Hippocampal formation (tissue), 2 donors: ENCODE measurements around the gene MITF.
A peak's percentile ranks its signal among the peaks of the same experiment; 100 is the strongest.
"Not testable (repeated sequence)": the region's sequence is repeated elsewhere in the genome, so short reads cannot be mapped to it uniquely, and the experiment has no call there.

ENCODE experiments used
- DNase-seq, 2 donors: peaks; one replicate each; lab custom pipeline; 2025; lab: John Stamatoyannopoulos, UW

MITF gene

DNA sequence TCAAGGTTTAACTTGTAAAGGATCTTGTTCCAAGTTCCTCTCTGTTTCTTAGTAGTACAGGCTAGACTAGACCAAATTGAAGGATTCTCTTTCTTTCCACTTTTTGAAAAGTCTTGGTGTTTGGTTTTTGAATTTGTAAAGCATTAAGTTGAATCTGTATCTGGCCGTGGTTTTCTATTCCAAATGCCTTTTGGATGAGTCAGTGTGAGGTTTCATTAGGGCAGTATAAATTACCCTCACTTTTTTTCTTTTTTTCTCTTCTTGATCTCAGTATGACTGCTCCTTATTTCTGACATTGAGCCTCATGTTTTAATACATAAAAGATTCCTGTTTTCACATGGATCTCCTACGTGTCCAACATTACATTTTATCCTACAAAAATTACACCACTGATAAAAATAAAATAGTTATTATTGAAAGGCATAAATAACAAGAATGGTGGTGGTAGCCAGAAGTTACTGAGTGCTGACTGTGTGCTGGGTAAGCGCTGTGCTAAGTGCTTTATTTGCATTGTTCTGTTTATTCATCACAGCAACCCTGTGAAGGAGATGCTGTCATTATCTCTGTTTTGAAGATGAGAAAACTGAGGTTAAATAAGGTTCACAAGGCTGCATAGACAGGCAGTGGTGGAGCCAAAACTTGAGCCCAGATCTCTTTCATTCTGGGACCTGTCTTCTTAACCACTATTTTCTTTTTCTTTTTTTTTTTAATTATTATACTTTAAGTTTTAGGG is 48.3 kb downstream of the MITF start:
- DNase-seq: no peak

DNA sequence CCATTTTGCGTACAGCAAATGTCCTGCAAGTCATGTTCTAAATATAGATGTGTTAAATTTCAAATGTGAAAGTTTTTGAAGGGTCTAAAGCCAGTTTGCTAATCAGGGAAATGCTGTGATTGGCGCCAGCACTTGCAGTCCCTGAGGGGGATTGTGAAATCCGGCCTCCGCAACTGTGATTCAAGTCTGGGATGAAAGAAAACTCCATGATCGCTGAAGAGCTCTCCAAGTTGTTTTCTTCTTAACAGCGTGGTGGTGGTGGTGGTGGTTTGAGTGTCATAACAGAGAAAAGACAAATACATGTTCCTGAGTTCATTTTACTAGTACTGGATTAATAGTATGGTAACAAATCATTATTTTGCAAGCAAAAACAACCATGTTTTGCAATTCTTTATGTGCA is 51.8 kb downstream of the MITF start:
- no peak for DNase-seq

DNA sequence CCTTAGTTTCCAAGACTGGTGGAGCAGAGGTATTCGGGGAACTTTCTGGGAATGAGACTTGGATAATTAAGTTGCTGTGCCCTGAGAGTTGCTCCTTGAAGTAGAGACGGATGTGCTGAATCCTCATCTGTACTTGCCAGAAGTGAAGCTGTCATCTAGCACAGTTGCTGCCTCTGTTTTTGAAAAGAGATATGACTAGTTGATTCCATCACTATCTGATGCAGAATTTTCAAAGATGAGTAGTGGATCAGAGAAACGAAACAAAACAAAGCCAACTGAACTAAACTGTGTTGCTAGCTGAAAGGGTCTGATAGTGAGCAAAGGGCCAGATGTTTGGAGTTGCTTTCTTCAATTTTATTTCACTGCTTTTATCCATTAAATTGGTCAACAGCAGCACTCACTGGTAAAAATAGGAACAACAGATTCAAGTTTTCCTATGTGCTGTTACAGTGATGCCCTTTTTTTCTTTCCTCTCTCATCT is 52.7 kb downstream of the MITF start:
- peak in 1 of 2 donors; percentile 49 for DNase-seq

DNA sequence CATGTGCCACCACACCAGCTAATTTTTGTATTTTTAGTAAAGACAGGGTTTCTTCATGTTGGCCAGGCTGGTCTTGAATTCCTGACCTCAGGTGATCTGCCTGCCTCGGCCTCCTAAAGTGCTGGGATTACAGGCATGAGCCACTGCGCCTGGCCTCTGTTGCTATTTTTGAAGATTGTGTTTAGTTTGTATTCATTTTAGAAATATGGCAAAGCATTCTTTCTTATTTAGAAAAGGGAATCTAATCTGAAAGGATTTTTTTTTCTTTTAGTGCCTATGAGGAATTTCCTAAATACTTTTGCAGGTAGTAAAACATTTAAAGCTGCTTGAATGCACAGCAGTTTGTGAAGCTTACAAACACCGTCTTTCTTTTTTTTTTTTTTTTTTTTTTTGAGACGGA is 56.9 kb downstream of the MITF start:
- not testable (repeated sequence) for DNase-seq

DNA sequence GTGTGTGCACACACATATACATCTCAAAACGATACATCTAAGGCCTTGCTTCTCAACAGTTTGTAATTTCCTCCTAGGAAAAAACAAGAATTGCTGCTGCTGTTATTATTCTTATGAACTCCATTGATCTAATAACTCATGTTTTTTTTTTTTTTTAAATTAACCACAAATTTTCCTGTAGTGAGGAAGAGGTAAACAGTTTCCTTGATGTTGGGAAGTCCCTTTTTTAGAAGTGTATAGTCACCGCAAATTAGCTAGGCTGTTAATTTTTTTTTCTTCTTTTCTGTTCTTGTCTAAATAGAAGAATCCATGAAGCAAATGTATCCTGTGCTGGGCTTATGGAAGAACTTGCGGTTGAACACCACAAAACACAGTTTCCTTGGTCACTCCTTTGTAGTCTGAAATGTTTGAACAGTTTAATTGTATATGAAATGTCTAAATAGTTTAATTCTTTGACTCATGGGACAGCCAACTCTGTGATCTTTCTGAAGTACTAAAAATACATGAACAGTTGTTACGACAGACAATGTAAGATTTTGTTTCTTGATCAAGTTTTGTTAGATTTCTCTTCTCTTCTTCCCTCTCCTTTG is 64.5 kb downstream of the MITF start:
- no peak for DNase-seq

DNA sequence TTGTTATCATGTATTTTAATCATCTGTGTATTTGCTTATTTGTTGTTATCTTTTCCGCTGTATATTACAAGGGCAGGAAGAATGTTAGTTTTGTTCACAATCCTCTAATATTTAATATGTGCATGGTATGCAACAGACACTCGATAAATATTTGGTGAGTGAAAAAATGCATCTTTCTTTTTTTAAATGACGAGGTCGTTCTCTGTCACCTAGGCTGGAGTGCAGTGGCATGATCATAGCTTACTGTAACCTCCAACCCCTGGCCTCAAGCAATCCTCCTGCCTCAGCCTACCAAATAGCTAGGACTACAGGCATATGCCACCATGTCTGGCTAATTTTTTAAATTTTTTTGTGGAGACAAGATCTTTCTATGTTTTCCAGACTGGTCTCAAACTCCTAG is 66.2 kb downstream of the MITF start:
- DNase-seq: no peak

DNA sequence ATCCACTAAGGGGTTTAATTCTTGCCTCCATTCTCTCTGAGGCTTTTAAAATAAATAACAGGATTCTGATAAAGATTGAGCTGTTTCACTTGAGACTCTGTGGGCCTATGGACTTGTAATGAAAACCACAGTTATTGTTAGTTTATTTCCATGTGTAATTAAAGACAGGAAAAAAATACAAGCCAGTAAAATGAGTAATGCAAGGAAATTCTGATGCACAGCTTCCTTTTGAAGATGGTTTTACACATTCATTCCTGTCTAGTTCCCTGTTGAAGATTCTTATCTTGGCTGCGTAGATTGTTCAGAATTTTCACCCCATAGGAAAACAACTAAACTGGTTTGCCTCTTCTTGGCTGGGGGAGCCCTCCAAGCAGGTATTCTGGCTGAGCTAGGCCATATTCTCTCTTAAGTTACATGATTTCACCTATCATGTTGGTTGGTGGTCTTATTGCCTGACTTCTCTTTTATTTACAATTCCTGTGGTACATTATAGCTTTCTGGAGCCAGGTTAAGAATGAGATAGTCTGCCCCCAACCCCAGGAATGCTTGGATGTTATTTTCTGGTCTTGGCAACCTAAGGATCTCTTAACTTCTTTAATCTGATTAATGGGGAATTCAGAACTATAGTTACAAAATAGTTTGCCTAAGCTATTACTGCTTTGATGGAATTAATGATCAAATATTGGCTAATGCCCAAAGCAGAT is 67.6 kb downstream of the MITF start:
- no peak for DNase-seq

DNA sequence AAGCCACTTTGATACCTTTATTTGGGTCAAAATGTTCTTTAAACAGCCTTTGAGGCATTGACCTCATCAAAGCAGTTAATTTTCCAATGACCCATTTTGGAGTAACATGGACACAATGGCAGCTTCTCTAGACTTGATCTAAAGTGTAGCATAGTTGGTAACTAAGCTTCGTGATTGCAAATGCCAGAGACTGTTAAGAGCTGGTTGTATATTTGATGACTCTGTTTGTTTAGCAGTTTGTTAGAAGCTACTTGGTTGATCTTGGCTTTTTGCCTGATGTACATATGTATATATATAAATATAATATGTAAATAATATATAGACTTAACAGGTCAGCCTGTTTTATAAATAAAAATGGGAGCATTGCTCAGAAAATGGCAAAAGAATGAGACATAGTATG is 68.4 kb downstream of the MITF start:
- no peak for DNase-seq

DNA sequence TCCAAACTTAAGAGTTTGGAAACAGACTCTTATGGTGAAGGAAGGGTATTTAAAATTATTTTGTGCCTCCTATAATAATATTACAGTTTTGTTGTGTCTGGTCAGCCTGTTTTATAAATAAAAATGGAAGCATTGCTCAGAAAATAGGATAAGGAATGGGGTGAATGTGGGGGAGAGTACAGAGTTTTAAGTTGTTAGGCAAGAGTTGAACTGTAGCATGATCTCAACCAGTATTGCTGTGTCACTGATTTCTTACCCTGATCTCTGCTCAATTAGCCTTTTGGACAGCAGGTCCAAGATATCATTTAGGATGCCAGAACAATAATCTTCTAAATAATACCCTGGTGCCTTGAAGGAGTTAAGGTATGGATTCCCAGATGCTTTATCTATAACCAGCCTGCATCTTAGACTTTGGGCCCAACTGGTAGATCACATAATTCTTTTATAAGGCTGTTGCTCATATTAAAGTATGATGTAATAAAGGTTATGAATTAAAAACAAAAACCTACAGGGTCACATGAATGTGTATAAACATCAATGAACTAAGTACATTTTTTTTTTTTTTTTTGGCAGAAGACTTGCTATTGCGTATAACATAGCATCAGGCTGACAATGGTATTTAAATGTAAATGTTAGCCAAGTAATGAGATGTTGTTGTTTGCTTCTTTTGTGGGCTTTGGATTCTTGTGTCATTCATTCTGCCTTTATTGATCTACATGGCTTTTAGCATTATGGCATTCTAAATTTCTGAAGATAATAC is 70.0 kb downstream of the MITF start:
- DNase-seq: no peak

DNA sequence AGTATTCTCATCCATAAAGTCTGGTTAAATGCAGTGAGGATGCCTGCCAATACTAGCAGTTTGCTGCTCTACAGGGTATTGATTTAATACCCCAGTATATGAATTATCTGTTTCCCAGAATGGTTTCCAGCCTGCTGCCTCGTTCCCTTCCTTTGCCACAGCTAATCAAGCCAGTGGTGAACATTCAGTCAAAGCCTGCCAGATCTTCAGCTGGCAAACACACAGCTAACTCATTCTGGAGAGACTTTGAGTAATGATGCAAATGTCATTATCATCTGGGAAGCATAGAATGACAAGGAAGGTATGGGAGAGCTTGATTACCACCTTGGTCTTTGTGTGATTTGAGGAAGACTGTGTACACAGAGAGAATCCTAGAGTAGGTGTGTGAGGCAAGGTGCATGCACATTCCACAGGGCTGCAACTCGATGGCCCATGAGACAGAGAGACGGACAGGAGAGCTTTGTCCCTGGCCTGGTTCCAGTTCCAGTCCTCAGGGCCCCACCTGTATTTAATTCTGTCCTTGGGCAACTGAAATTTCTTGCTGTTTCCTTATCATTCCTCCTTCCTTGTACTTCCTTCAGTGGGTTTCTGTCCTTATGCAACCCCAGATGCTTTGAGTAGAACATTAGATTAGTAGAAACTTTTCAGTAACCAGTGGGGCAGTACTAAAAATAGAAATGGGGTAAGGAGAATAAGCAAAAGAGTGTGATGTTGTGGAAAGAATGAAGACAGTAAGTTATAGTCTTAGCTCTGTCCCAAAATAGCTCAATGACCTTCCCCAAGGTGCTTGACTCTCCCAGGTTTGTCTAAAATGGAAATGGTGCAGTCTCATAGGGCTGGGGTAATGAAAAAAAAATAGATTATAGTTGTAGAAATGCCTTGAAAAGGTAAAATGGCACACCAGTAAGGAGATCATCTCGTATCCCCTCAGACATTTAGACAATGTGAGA is 72.5 kb downstream of the MITF start:
- DNase-seq: peak in 1 of 2 donors; percentile 42

DNA sequence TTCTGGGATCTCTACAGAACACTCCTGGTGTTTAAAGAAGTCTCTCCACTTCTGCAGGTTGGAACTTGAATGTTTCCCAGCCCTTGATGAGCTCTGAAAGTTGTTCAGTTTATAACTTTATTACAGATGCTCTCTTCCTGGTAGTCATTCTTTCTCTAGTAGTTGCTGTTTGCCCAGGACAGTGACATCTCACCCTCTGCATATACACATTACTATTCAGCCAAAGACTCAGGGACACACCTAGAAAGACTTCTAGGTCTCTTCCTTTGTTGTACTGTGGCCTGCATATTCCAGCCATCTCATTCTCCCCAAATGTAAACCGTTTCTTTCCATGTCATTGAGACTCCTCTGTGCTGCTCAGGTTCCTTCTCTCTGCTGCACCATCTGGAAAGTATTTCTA is 76.7 kb downstream of the MITF start:
- DNase-seq: no peak

DNA sequence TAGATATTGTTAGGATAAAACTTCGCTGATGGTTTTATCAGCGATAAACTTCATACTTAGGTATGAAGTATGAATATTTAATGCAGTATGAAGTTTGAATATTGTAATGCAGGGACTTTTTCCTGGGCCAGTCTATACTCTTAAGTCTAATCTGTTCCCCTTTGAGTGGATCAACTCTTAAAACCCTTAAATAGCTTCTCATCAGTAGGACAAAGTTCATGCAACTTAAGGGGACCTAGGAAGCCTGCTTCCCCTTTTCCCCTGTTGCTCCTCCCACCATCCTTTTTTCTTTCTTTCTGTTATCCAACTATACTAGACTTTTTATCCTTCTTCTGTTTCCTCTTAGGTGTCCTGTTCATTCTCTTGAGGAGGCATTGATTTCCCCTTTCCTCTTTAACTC is 78.7 kb downstream of the MITF start:
- DNase-seq: no peak

DNA sequence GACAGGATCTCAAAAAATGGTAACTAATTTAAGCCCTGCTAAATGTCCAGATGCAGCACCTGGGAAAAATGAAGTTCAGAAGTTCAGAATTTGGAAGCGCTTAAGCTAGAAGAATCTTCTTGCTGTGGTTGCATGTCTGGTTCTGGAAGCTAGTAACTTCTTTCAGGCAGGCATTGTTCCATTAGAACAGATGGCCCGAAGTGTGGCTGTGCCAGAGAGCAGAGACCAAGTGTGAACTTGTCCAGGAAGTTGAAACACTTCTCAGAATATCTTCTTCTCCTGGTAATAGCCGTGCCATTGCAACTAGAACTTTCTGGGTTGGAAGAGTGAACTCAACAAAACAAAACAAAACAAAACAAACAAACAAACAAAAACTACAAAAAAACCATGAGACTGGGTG is 80.0 kb downstream of the MITF start:
- DNase-seq: peak; percentile 22 to 56

DNA sequence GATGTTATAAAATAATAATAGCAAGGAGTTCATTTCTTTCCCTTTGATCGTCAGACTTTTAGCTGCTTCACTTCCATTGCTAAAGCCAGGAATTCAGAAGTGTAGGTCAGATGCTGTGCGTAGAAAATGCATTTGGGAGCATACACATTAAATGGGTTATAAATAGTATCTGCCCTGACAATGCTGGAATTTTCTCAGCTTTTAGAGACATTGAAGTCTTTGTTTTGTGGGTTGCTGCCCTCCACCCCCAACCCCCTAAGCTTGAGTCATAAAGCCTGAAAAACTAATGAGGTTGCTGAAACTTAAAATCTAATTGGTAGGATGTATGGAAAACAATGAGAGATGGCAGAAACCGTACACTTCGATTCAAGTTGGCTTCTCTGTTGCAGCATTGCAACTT is 81.9 kb downstream of the MITF start:
- peak in 1 of 2 donors; percentile 43 for DNase-seq

DNA sequence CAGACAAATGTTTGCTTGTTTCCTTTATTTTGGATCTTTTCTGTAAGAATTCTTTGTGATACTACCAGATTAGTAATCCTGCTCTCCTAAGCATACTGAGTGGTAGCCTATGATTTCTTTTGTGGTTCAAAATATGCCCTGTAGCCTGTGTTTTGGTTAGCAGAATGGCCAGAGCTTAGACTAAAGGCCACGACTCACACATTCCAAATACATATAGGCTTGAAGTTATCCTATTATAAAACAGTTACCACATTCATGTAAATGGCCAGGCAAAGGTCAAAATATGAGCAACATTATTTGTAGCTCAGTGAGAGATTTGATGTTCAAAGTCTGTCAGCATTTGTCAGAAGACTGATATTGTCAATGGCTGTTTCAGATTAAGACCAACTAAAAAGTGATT is 84.5 kb downstream of the MITF start:
- DNase-seq: no peak

DNA sequence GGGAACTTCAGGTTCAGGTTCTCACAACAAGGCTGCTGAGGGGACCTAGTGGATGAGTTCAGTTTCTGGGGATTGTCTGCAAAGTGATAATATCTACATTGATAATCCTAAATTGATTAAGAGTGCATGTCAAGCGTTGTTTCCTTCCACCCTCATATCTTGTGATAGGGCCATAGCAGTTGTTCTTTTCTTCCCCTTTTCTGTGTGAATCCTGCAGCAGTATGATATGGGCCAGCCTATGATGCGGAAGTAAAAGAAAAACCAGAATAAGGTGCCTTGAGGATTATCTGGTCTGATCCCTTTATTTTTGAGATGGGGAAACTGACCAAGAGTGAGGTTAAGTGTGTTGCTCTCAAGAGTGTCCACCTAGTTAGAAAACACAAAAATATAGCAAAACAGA is 86.2 kb downstream of the MITF start:
- no peak for DNase-seq

DNA sequence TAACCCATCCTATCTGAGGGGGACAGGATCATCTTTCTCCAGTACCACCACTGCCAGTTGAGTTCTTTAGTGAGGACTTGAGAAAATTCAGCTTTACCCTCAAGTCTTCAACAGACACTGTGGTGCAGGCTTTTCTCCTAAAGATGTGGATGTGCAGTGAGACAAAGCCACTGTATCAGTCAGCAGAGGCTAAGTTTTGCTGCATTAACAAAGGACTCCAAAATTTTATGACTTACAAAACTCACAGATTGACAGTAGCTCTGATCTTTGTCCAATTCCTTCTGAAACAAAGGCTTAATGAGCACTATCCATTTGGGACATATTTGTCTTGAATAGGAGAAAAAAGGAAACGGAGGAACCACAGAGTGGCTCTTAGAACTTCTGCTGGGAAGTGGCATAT is 87.9 kb downstream of the MITF start:
- DNase-seq: no peak

DNA sequence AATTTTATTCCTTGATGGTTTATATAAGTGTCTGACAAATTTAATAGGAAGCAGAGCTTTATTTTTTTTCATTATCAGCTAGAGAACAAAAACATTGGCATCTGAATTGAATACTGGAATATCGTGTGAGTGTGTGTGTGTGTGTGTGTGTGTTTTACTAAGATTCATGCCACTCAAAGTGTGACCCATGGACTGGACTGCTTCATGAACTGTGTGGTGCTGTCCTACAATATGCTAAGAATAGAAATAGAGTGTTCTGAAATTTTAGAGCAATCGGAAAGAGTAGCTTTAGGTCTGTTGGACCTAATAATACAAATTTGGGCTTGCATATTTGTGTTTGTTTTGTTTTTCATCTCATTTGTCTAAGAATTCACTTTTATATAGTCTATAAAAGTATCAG is 89.6 kb downstream of the MITF start:
- no peak for DNase-seq

DNA sequence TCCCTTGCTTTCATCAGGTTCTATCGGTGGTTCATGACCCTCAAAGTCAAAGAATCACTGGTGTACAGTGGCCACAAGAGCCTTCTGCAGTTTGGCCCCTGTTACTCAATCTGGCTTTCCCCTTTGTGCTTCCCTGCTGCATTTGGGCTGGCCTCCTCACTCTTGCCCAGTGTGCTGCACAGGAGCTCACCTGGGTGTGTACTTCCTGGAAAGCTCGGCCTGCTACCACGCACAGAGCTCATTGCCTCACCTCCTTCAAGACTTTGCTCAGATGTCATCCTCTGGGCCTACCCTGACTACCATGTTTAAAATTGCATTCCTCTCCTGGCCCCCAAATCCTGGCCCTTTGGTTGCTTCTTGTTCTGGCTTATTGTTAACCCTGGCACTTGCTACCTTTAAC is 90.9 kb downstream of the MITF start:
- DNase-seq: no peak

DNA sequence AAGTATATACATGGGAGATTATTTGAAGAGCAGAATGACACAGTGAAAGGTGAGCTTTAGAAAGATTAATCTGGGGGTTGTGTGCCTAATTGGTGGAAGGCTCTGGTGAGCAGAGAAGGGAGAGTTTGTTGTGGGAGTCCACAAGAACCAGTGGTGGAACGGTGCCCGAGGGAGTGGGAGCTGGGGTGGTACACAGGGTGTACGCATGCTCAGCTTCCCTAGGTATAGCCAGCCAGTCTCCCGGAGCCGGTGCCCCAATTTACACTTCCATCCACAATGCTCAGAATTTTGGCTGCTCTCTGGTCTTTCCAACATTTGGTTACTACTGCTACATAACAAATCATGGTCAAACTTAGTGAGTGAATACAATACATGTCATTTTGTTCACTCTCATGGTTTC is 92.5 kb downstream of the MITF start:
- no peak for DNase-seq

DNA sequence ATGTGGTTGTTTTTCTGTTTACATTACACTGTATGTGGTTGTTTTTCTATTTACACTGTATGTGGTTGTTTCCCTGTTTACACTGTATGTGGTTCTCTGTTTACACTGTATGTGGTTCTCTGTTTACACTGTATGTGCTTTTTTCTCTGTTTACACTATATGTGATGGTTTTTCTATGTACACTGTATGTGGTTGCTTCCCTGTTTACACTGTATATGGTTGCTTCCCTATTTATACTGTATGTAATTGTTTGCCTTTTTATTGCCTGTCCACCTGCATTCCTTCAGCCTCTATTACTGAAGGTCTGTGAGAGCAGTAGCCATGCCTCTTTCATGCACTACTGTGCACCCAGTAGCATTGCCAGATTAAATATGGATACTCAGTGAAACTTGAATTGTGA is 94.3 kb downstream of the MITF start:
- no peak for DNase-seq
